Ovary (tissue), 10 donors: ENCODE results near the gene TEKT1. TPM values are rescaled to one million over a fixed set of nuclear protein-coding genes. Genes with fewer than 3 reads are reported as not detected.
"Not testable (repeated sequence)": the region's sequence is repeated elsewhere in the genome, so short reads cannot be mapped to it uniquely, and the experiment has no call there.

ENCODE experiments used
- DNase-seq, 5 donors: peaks; one replicate each; pipeline ENCODE4 v3.0.0-alpha.2; 2019 to 2020
- H3K27ac ChIP-seq, 2 donors: fragments of 200-600 bp; one replicate each; pipeline versions ENCODE4 v1.5.1 to v1.8.0; 2019 to 2022
- H3K27me3 ChIP-seq: fragments of 200-600 bp; one replicate; pipeline ENCODE4 v1.8.0; 2022
- H3K36me3 ChIP-seq: fragments of 200-600 bp; sonication (generic); one replicate; pipeline ENCODE4 v1.5.1; 2019
- H3K4me1 ChIP-seq: one replicate; pipeline ENCODE4 v1.8.1; 2013; ENCODE audit warnings: mild to moderate bottlenecking, moderate library complexity; ENCODE audit not compliant: insufficient read depth
- H3K4me3 ChIP-seq: fragments of 200-600 bp; sonication (generic); one replicate; pipeline ENCODE4 v1.5.1; 2017
- H3K9me3 ChIP-seq, 2 donors: fragments of 200-600 bp in 1 of 2; sonication (generic) in 1 of 2; one replicate each; pipeline versions ENCODE4 v1.5.1 to v1.8.1; 2013 to 2019; ENCODE audit warnings: mild to moderate bottlenecking in 1 of 2, moderate library complexity in 1 of 2
- EP300 ChIP-seq: sonication (generic); formaldehyde crosslinking; IDR thresholded peaks from one replicate; pipeline ENCODE4 v1.6.1; 2017; ENCODE audit warnings: antibody characterized with exemption
- POLR2A ChIP-seq: fragments of 450-650 bp; IDR thresholded peaks from one replicate; pipeline ENCODE4 v1.6.1; 2017; ENCODE audit warnings: antibody characterized with exemption, mild to moderate bottlenecking, moderate library complexity
- WGBS, 3 donors: extraction: QIAGEN DNeasy Blood & Tissue Kit in 1 of 3; methylation state at CpG; one replicate each; pipeline versions ENCODE4 v1.1.5 to v1.1.7; 2013 to 2017; 5-methylcytosine and 5-hydroxymethylcytosine counted together
- intact Hi-C, 4 donors: fragments of 100-400 bp; cut with DNase I; formaldehyde crosslinking; loops; one replicate each; pipeline versions ENCODE4 v1.11.0 to v1.15.1; 2022 to 2023
- long read RNA-seq, 3 donors: library from polyadenylated mRNA in 2 of 3; unstranded in 2 of 3; transcript quantifications; one replicate each; pipeline ENCODE4 v2.0.0 and lab custom pipeline, GENCODE V29; 2021 to 2026
- polyA plus RNA-seq, 2 donors: library from polyadenylated mRNA; stranded (reverse); fragments of 200-250 nt in 1 of 2; fragments of 350-450 nt in 1 of 2; fragmentation: Illumina TruSeq in 1 of 2; extraction: RNeasy Lipid Tissue Mini Kit (QIAGEN cat#74804) in 1 of 2; gene quantifications; one replicate each; pipeline ENCODE4 v1.2.3, GENCODE V29; 2013 to 2014
- total RNA-seq, 7 donors: library from RNA; depleted of rRNA in 2 of 7; stranded (reverse); fragments of >200 nt in 2 of 7; fragmentation: NEBNext Ultra II Directional in 3 of 7; extraction: Animal tissue kit (Norgen Biotek cat#: 25700) in 3 of 7; gene quantifications; one replicate each; pipeline versions ENCODE4 v1.1.0 to v1.2.4, GENCODE V29; 2016 to 2023
- TF ChIP-seq, protein P1 (sequence below), 3 donors: fragments of 450-650 bp in 2 of 3; fragments of 200-600 bp in 1 of 3; IDR thresholded peaks; one replicate each; pipeline versions ENCODE4 v1.5.1 to v1.8.0; 2016 to 2022; ENCODE audit warnings: antibody characterized with exemption in 3 of 3, mild to moderate bottlenecking in 1 of 3
- donor health status: DM: no; HTN: no; CAD: no; lungs with moderate emphysema.
- donor health status: DM: no; HTN: no; CAD: no.
- donor health status: Bipolar disorder and iron deficiency.
- donor health status: DM: yes; HTN: yes; CAD: no.
- donor health status: DM: no; HTN: no; CAD: no.
- donor health status: DM: yes; HTN: yes; CAD: no.

TEKT1 gene
- 10 to 100 TPM in 1 of 7 donors, 1 to 10 TPM in 2, under 1 TPM in 2, not detected in 2; 0.94 to 19.3 (median 2.1) TPM for total RNA-seq
- under 1 TPM in 1 of 2 donors, not detected in 1; 0.06 TPM for polyA plus RNA-seq
- long read RNA-seq, donor 1, result 0 reads
- long read RNA-seq, donor 2, result 0 reads
- long read RNA-seq, donor 3, result 0 reads

DNA sequence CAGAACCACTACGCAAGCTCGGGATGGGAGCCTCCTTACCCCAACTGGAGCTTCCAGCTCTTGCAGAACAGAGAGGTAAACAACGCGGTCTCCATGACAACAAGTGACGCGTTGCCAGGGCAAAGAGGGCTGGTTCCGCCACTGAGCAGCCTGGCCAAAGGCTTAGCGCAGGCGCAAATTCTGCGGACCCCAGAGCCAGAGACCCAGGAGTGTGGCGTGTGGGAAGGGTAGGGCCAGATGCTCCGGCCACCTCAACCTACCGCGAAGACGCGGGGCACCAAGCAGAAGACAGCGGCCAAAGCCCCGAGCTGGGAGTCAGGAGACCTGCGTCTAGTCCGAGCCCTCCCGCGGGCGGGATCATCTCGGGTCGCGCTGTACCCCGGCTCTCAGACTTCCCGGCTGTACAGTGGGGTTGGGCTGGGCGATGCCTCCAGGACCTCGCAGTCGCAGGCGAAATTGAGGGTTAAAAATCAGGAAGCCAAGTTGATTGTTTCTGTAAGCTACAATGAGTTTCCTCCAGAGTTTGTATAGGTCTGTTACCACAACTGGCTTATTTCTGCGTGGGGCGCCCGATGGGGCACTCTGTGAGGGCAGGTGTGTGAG lies at the start of gene TEKT1:
Gene TEKT1 (minus strand): TSS at position 69 of the 603 bp plus-strand sequence. CDS start 1,353 bp downstream, outside the sequence.
- intact Hi-C loops, result loop anchor here in 1 of 4 donors (10.0 kb wide), 1 partner anchor 157 kb away; no protein-coding TSS in a partner anchor
- 3 to 6% (median 3%) methylated on average over 35 of the region's 35 CpGs for WGBS, 3 donors
- Histone ChIP-seq H3K4me3 (no peak within 1 kb of the TSS), H3K9me3 (no peaks in the 10 kb centered on the region), H3K36me3 (no peaks in the 10 kb centered on the region), H3K4me1 (no peaks in the 10 kb centered on the region), H3K27me3 (no peaks in the 10 kb centered on the region), H3K27ac (no peak within 1 kb of the TSS)
- TF ChIP-seq, protein P1, sequence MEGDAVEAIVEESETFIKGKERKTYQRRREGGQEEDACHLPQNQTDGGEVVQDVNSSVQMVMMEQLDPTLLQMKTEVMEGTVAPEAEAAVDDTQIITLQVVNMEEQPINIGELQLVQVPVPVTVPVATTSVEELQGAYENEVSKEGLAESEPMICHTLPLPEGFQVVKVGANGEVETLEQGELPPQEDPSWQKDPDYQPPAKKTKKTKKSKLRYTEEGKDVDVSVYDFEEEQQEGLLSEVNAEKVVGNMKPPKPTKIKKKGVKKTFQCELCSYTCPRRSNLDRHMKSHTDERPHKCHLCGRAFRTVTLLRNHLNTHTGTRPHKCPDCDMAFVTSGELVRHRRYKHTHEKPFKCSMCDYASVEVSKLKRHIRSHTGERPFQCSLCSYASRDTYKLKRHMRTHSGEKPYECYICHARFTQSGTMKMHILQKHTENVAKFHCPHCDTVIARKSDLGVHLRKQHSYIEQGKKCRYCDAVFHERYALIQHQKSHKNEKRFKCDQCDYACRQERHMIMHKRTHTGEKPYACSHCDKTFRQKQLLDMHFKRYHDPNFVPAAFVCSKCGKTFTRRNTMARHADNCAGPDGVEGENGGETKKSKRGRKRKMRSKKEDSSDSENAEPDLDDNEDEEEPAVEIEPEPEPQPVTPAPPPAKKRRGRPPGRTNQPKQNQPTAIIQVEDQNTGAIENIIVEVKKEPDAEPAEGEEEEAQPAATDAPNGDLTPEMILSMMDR (IDR thresholded peaks at IDR 0.05), result no peak
- TF ChIP-seq POLR2A (no peak), EP300 (no peak)
- peak; percentile 11 to 53 (median 32) for DNase-seq

GRCh38 chr17:6879221-6879975 lies 47.9 kb upstream of the TEKT1 start:
- intact Hi-C loops, H3K9me3 ChIP-seq, H3K27ac ChIP-seq, H3K27me3 ChIP-seq, DNase-seq, H3K36me3 ChIP-seq, H3K4me1 ChIP-seq, H3K4me3 ChIP-seq: not testable (repeated sequence)
- 43 to 53% (median 52%) methylated on average over 10 of the region's 10 CpGs for WGBS, 3 donors

DNA sequence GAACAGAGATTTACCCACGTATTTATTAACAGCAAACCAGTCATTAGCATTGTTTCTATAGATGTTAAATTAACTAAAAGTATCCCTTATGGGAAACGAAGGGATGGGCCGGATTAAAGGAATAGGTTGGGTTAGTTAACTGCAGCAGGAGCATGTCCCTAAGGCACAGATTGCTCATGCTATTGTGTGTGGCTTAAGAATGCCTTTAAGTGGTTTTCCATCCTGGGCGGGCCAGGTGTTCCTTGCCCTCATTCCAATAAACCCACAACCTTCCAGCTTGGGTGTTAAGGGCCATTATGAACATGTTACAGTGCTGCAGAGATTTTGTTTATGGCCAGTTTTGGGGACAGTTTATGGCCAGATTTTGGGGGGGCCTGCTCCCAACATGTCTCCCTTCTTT lies 43.7 kb upstream of the TEKT1 start:
- H3K4me1 ChIP-seq, H3K9me3 ChIP-seq, H3K27me3 ChIP-seq, H3K4me3 ChIP-seq, H3K27ac ChIP-seq, DNase-seq, intact Hi-C loops, H3K36me3 ChIP-seq: not testable (repeated sequence)
- WGBS, 3 donors, result 85 to 96% (median 91%) methylated on average over 4 of the region's 4 CpGs

DNA sequence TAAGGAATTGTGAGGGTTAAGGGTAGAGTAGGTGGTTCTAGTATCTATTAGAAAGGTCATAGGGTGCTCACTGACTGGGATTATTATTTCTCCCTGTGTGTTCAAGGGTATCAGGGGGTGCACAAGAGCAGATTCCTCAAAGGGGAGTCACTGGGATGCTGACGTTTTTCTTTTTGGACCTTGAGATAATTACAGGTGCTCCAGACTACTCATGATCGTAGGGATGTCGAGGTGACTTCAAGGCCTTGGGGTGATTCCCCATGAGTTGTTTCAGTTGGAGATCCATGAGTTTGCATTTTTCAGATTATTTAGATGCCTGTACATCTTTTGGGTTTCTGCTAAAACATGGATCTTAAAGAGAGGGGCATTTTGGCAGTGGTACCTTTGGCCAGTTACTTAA lies 41.4 kb upstream of the TEKT1 start:
- H3K4me1 ChIP-seq, result no peaks in the 10 kb centered on the region
- no peak for TF ChIP-seq POLR2A
- TF ChIP-seq EP300, result no peak
- TF ChIP-seq, protein P1 (IDR thresholded peaks at IDR 0.05), result no peak
- no peaks in the 10 kb centered on the region for H3K27me3 ChIP-seq
- H3K4me3 ChIP-seq, result no peak overlapping the region
- H3K36me3 ChIP-seq, result no peaks in the 10 kb centered on the region
- intact Hi-C loops, result no loop called here
- DNase-seq, result no peak
- WGBS, 3 donors, result 63 to 74% (median 71%) methylated on average over 3 of the region's 3 CpGs
- no peak overlapping the region for H3K27ac ChIP-seq
- H3K9me3 ChIP-seq, result no peaks in the 10 kb centered on the region

- whole genome bisulfite sequencing, 3 donors, result 4 to 14% (median 8%) methylated on average over 1 of the region's 1 CpG
- no peaks in the 10 kb centered on the region for H3K9me3 ChIP-seq
- no peak overlapping the region for H3K27ac ChIP-seq
- no peaks in the 10 kb centered on the region for H3K36me3 ChIP-seq
- H3K4me3 ChIP-seq, result no peak overlapping the region
- no peak for DNase-seq
- H3K27me3 ChIP-seq, result no peaks in the 10 kb centered on the region
- intact Hi-C loops, result no loop called here
- TF ChIP-seq, protein P1 (IDR thresholded peaks at IDR 0.05), result no peak
- TF ChIP-seq EP300 (no peak), POLR2A (no peak)
- no peaks in the 10 kb centered on the region for H3K4me1 ChIP-seq
Measured at GRCh38 chr17:6870841-6871240, 39.3 kb upstream of the TEKT1 start.
